Mucosa of stomach (tissue), 1 donor: ENCODE results near the gene AKTIP.

Source experiments
- H3K27me3 ChIP-seq: one replicate; pipeline ENCODE4 v1.7.0; 2013; ENCODE audit warnings: mild to moderate bottlenecking, low read length; ENCODE audit not compliant: control insufficient read depth, insufficient read depth
- H3K36me3 ChIP-seq: one replicate; pipeline ENCODE4 v1.7.0; 2013; ENCODE audit warnings: low read length; ENCODE audit not compliant: control insufficient read depth, insufficient read depth
- H3K4me1 ChIP-seq: one replicate; pipeline ENCODE4 v1.7.0; 2013; ENCODE audit warnings: mild to moderate bottlenecking, low read length; ENCODE audit not compliant: control insufficient read depth, insufficient read depth
- H3K4me3 ChIP-seq: one replicate; pipeline ENCODE4 v1.7.0; 2013; ENCODE audit warnings: low read length
- H3K9ac ChIP-seq: one replicate; pipeline ENCODE4 v1.7.0; 2013; ENCODE audit warnings: mild to moderate bottlenecking, low read length, moderate library complexity
- H3K9me3 ChIP-seq: one replicate; pipeline ENCODE4 v1.7.0; 2013; ENCODE audit warnings: mild to moderate bottlenecking, low read length, moderate library complexity; ENCODE audit not compliant: control insufficient read depth
- donor health status: Pancreatic carcinoma.

Gene AKTIP

GRCh38 chr16:53456625-53457024 is 46.4 kb downstream of the AKTIP start:
- Histone ChIP-seq H3K9ac (no peak overlapping the region), H3K27me3 (no peaks in the 10 kb centered on the region), H3K9me3 (no peaks in the 10 kb centered on the region), H3K36me3 (no peaks in the 10 kb centered on the region), H3K4me3 (no peak overlapping the region), H3K4me1 (no peaks in the 10 kb centered on the region)

- Histone ChIP-seq H3K4me1 (no peaks in the 10 kb centered on the region), H3K9ac (no peak overlapping the region), H3K36me3 (no peaks in the 10 kb centered on the region), H3K9me3 (no peaks in the 10 kb centered on the region), H3K27me3 (no peaks in the 10 kb centered on the region), H3K4me3 (no peak overlapping the region)
Measured at GRCh38 chr16:53453928-53454327, 49.1 kb downstream of the AKTIP start.

- Histone ChIP-seq H3K9ac (no peak overlapping the region), H3K36me3 (no peaks in the 10 kb centered on the region), H3K9me3 (no peaks in the 10 kb centered on the region), H3K4me1 (no peaks in the 10 kb centered on the region), H3K4me3 (no peak overlapping the region), H3K27me3 (no peaks in the 10 kb centered on the region)
Measured at GRCh38 chr16:53449816-53450517, 53.0 kb downstream of the AKTIP start.

- Histone ChIP-seq H3K4me1 (no peaks in the 10 kb centered on the region), H3K9ac (no peak overlapping the region), H3K9me3 (no peaks in the 10 kb centered on the region), H3K27me3 (no peaks in the 10 kb centered on the region), H3K4me3 (no peak overlapping the region), H3K36me3 (no peaks in the 10 kb centered on the region)
Measured at GRCh38 chr16:53446090-53446489, 56.9 kb downstream of the AKTIP start.

- H3K9me3 ChIP-seq: no peaks in the 10 kb centered on the region
- H3K36me3 ChIP-seq: no peaks in the 10 kb centered on the region
- H3K4me1 ChIP-seq: no peaks in the 10 kb centered on the region
- H3K4me3 ChIP-seq: no peak overlapping the region
- H3K9ac ChIP-seq: no peak overlapping the region
- H3K27me3 ChIP-seq: no peaks in the 10 kb centered on the region
Measured at GRCh38 chr16:53445534-53445933, 57.5 kb downstream of the AKTIP start.
